Measurements from ENCODE around the gene TMEM150B. TPM values are rescaled to one million over a fixed set of nuclear protein-coding genes. Genes with fewer than 3 reads are reported as not detected.
A peak's percentile ranks its signal among the peaks of the same experiment; 100 is the strongest.

TMEM150B gene
- total and polyA plus RNA-seq, 9 of the 15 experiments (the other 6 are each of a cell fraction or from before 2014, with no cell fraction given) = 0.47 to 1.3 (median 0.74) TPM; not detected in 2

GRCh38 chr19:55316646-55317045 is 8.5 kb downstream of the TMEM150B start (continued):
- TF ChIP-seq SAP30 (IDR thresholded peaks at IDR 0.05; ENCODE audit: borderline replicate concordance, insufficient read depth, low read depth, low read length, poor library complexity, severe bottlenecking) (no peak), EGR1 (conservative IDR thresholded peaks at IDR 0.05) (no peak), GABPA (tag; conservative IDR thresholded peaks at IDR 0.05; ENCODE audit: low read depth) (no peak), ARNT (IDR thresholded peaks at IDR 0.05) (no peak), ZKSCAN3 (CRISPR knock-in tag; IDR thresholded peaks at IDR 0.05) (no peak), GTF2E2 (tag; IDR thresholded peaks at IDR 0.05) (no peak), RHOXF2B (CRISPR knock-in tag; conservative IDR thresholded peaks at IDR 0.05) (no peak)

GRCh38 chr19:55315956-55316525 is 9.1 kb downstream of the TMEM150B start:
- no peaks in the 10 kb centered on the region for H3K9me1 ChIP-seq (ENCODE audit: control insufficient read depth, insufficient read depth, low read length)
- H3K4me1 ChIP-seq (replicated peaks in 1 of 2; ENCODE audit: control insufficient read depth in 2 of 2, insufficient read depth in 2 of 2, low read length in 2 of 2) = peaks cover 9 to 44% of the 10 kb centered on the region in 2 experiments; a peak in 4 of 5 replicates
- H3K27me3 ChIP-seq (ENCODE audit: control insufficient read depth in 2 of 2, insufficient read depth in 2 of 2, low read length in 2 of 2) = no peaks in the 10 kb centered on the region
- in situ Hi-C loops (cut with MboI) (no loop called here), intact Hi-C loops (cut with micrococcal nuclease) (no loop called here)
- ATAC-seq (no peak), DNase-seq (ENCODE audit: extremely low read depth in 1 of 4, low spot score in 3 of 4) (no peak), FAIRE-seq (no peak)
- no peaks in the 10 kb centered on the region for H3K36me3 ChIP-seq (ENCODE audit: control insufficient read depth, insufficient read depth, low read length)
- no peak overlapping the region for H3K9ac ChIP-seq (ENCODE audit: insufficient read depth in 1 of 2, low read depth in 2 of 2, low read length in 2 of 2)
- H3K79me2 ChIP-seq (ENCODE audit: control insufficient read depth, insufficient read depth, low read length) = no peaks in the 10 kb centered on the region
- 70% methylated on average over 13 of the region's 13 CpGs for WGBS (ENCODE audit: insufficient coverage, low coverage, missing lambda C conversion rate)
- H3K27ac ChIP-seq (ENCODE audit: extremely low read depth, low read depth, low read length) = no peak overlapping the region
- CTCF ChIA-PET (ENCODE audit: low intra/inter-chr PET ratio) = no interaction called here
- no peak overlapping the region for H2AFZ ChIP-seq (ENCODE audit: low read depth, low read length)
- no peak overlapping the region for H3K4me3 ChIP-seq
- POLR2A ChIA-PET = interaction anchor here (0.5 to 3.0 kb wide), 3 partner anchors 23 to 126 kb away, joined by 3 to 7 read pairs (median 3); partner anchors contain the start of gene PPP6R1
- no peaks in the 10 kb centered on the region for H4K20me1 ChIP-seq (replicated peaks; ENCODE audit: control insufficient read depth, insufficient read depth, low read length)
- H3K9me3 ChIP-seq (replicated peaks; ENCODE audit: control insufficient read depth, insufficient read depth, low read depth, low read length) = no peaks in the 10 kb centered on the region
- BruUV-seq (replicated peaks) = no TSS peak
- TF ChIP-seq CBFB (CRISPR knock-in tag; IDR thresholded peaks at IDR 0.05) (no peak), RBM25 (IDR thresholded peaks at IDR 0.05; ENCODE audit: low read depth, low read length, severe bottlenecking) (peak; percentile 40), BCOR (IDR thresholded peaks at IDR 0.05) (peak; percentile 62), STAT5A (IDR thresholded peaks at IDR 0.05; ENCODE audit: borderline replicate concordance, low read length) (no peak), RHOXF2B (CRISPR knock-in tag; conservative IDR thresholded peaks at IDR 0.05) (no peak), NRF1 (conservative IDR thresholded peaks at IDR 0.05 in 1 of 2, IDR thresholded peaks at IDR 0.05 in 1 of 2) (no peak), MTA2 (IDR thresholded peaks at IDR 0.05; ENCODE audit: low read depth) (no peak), ZNF24 (IDR thresholded peaks at IDR 0.05) (no peak), MECOM (CRISPR knock-in tag; IDR thresholded peaks at IDR 0.05) (no peak), KDM1A (IDR thresholded peaks at IDR 0.05) (0 out of 4 replicates have a peak, but pooled peaks of 1 of the 2 experiments have one; percentile 12), ZBED1 (IDR thresholded peaks at IDR 0.05) (no peak), SP2 (IDR thresholded peaks at IDR 0.05; ENCODE audit: extremely low read depth, low read depth, low read length, poor library complexity, severe bottlenecking) (no peak), ZNF785 (CRISPR knock-in tag; IDR thresholded peaks at IDR 0.05) (no peak), ELK3 (CRISPR knock-in tag; IDR thresholded peaks at IDR 0.05) (no peak), KLF10 (CRISPR knock-in tag; IDR thresholded peaks at IDR 0.05) (no peak)
- H3K4me2 ChIP-seq (ENCODE audit: insufficient read depth, low read length) = no peak overlapping the region

All from K562 (cell line).